ENCODE data around the gene FGFRL1.

The FGFRL1 gene

DNA sequence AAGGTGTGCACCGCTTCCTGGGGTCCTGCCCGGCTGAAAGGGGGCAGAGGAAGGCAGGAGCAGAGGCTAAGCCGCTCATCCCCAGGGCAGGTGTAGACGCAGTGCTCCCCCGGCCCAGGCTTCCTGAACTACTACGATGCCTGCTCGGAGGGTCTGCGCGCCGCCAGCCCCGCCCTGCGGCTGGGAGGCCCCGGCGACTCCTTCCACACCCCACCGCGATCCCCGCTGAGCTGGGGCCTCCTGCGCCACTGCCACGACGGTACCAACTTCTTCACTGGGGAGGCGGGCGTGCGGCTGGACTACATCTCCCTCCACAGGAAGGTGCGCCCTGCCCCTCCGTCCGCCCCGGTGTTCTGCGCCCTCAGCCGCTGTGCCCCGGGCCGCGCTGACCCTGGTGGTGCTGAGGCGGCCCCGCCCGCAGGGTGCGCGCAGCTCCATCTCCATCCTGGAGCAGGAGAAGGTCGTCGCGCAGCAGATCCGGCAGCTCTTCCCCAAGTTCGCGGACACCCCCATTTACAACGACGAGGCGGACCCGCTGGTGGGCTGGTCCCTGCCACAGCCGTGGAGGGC, 9.8 kb upstream of the FGFRL1 start:
- H3K9ac ChIP-seq (ENCODE audit: insufficient read length): no peak overlapping the region
- H3K36me3 ChIP-seq (ENCODE audit: insufficient read depth, low read length): no peaks in the 10 kb centered on the region
- TF ChIP-seq EZH2 (IDR thresholded peaks at IDR 0.05) (no peak), FOXP2 (optimal IDR thresholded peaks at IDR 0.05; ENCODE audit: control extremely low read depth, extremely low read length, insufficient read depth) (no peak), POLR2AphosphoS5 (IDR thresholded peaks at IDR 0.05; ENCODE audit: borderline replicate concordance, low read depth, low read length) (no peak)
- DNase-seq (ENCODE audit: low read depth, low spot score): no peak
- no peak overlapping the region for H3K27ac ChIP-seq
- no peaks in the 10 kb centered on the region for H3K9me3 ChIP-seq (ENCODE audit: low read depth, low read length)
- no peak overlapping the region for H3K4me3 ChIP-seq

DNA sequence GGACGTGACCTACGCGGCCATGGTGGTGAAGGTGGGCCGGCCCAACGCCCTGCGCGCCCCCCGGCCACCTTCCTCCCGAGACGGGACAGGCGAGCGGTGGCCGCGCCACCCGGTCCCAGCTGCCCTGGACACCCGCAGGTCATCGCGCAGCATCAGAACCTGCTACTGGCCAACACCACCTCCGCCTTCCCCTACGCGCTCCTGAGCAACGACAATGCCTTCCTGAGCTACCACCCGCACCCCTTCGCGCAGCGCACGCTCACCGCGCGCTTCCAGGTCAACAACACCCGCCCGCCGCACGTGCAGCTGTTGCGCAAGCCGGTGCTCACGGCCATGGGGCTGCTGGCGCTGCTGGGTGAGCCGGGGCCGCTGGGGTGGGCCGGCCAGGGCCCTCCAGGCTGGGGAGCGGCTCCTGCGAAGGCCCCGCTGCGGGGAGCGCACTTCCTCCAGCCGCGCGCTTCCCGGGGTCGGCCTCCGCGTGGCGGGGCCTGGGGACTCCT, 9.2 kb upstream of the FGFRL1 start:
- H3K27ac ChIP-seq: no peak overlapping the region
- no peaks in the 10 kb centered on the region for H3K9me3 ChIP-seq (ENCODE audit: low read depth, low read length)
- no peak overlapping the region for H3K4me3 ChIP-seq
- no peak overlapping the region for H3K9ac ChIP-seq (ENCODE audit: insufficient read length)
- DNase-seq (ENCODE audit: low read depth, low spot score): no peak
- TF ChIP-seq POLR2AphosphoS5 (IDR thresholded peaks at IDR 0.05; ENCODE audit: borderline replicate concordance, low read depth, low read length): no peak
- TF ChIP-seq EZH2 (IDR thresholded peaks at IDR 0.05): no peak
- TF ChIP-seq FOXP2 (optimal IDR thresholded peaks at IDR 0.05; ENCODE audit: control extremely low read depth, extremely low read length, insufficient read depth): no peak
- no peaks in the 10 kb centered on the region for H3K36me3 ChIP-seq (ENCODE audit: insufficient read depth, low read length)

DNA sequence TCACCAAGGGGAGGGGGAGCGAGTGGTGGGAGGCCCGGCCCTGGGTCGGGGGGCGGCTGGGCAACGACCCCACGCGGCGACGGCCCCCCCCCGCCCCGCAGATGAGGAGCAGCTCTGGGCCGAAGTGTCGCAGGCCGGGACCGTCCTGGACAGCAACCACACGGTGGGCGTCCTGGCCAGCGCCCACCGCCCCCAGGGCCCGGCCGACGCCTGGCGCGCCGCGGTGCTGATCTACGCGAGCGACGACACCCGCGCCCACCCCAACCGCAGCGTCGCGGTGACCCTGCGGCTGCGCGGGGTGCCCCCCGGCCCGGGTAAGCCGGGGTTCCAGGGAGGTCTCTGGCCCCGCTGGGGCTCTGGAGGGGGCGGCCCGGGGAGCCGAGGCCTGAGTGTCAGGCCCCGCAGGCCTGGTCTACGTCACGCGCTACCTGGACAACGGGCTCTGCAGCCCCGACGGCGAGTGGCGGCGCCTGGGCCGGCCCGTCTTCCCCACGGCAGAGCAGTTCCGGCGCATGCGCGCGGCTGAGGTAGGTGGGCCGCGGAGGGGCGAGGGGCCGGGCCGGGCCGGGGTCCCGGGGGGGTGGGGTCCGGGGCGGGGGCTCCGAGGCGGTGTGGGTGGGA, 8.7 kb upstream of the FGFRL1 start:
- no peak for DNase-seq (ENCODE audit: low read depth, low spot score)
- H3K36me3 ChIP-seq (ENCODE audit: insufficient read depth, low read length): no peaks in the 10 kb centered on the region
- H3K9me3 ChIP-seq (ENCODE audit: low read depth, low read length): no peaks in the 10 kb centered on the region
- no peak overlapping the region for H3K4me3 ChIP-seq
- no peak overlapping the region for H3K9ac ChIP-seq (ENCODE audit: insufficient read length)
- TF ChIP-seq EZH2 (IDR thresholded peaks at IDR 0.05): no peak
- TF ChIP-seq POLR2AphosphoS5 (IDR thresholded peaks at IDR 0.05; ENCODE audit: borderline replicate concordance, low read depth, low read length): no peak
- no peak for TF ChIP-seq FOXP2 (optimal IDR thresholded peaks at IDR 0.05; ENCODE audit: control extremely low read depth, extremely low read length, insufficient read depth)
- no peak overlapping the region for H3K27ac ChIP-seq

DNA sequence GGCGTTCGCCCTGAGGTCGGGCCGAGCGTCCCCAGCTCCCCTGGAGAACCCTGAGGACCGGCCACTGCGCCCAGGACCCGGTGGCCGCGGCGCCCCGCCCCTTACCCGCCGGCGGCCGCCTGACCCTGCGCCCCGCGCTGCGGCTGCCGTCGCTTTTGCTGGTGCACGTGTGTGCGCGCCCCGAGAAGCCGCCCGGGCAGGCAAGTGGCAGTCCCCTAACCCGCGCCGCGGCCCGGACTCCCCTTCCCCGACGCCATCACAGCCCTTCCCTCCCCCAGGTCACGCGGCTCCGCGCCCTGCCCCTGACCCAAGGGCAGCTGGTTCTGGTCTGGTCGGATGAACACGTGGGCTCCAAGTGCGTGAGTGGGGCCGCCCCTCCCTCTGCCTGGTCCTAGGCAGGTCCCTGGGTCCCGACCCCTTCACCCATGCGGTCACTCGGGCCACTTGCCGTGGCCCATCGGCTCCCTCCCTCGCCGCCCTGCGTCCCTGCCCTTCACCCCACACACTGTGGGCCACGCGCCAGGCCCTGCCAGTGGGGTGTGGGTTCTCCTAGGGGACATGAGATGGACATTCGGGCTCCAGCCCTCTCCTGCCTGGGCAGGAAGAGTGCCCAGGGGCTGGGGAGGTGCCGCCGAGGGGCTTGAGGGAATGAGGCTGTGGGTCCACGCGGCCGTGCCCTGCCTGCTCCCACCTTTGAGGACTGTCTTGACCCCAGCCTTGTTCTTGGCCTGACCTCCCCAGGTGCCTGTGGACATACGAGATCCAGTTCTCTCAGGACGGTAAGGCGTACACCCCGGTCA, 8.0 kb upstream of the FGFRL1 start:
- no peak for DNase-seq (ENCODE audit: low read depth, low spot score)
- TF ChIP-seq FOXP2 (optimal IDR thresholded peaks at IDR 0.05; ENCODE audit: control extremely low read depth, extremely low read length, insufficient read depth): no peak
- TF ChIP-seq EZH2 (IDR thresholded peaks at IDR 0.05): no peak
- TF ChIP-seq POLR2AphosphoS5 (IDR thresholded peaks at IDR 0.05; ENCODE audit: borderline replicate concordance, low read depth, low read length): no peak
- Histone ChIP-seq H3K9ac (ENCODE audit: insufficient read length) (no peak overlapping the region), H3K4me3 (no peak overlapping the region), H3K36me3 (ENCODE audit: insufficient read depth, low read length) (no peaks in the 10 kb centered on the region), H3K27ac (no peak overlapping the region), H3K9me3 (ENCODE audit: low read depth, low read length) (no peaks in the 10 kb centered on the region)

DNA sequence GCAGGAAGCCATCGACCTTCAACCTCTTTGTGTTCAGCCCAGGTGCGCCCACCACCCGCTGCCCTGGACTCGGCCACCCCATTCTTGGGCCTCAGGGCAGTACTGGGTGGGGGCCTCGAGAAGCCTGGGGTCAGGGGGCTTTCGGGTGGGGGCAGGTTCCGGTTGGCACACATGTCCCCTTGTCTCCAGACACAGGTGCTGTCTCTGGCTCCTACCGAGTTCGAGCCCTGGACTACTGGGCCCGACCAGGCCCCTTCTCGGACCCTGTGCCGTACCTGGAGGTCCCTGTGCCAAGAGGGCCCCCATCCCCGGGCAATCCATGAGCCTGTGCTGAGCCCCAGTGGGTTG, 7.4 kb upstream of the FGFRL1 start:
- DNase-seq (ENCODE audit: low read depth, low spot score): no peak
- no peaks in the 10 kb centered on the region for H3K9me3 ChIP-seq (ENCODE audit: low read depth, low read length)
- H3K4me3 ChIP-seq: no peak overlapping the region
- H3K27ac ChIP-seq: no peak overlapping the region
- no peaks in the 10 kb centered on the region for H3K36me3 ChIP-seq (ENCODE audit: insufficient read depth, low read length)
- TF ChIP-seq EZH2 (IDR thresholded peaks at IDR 0.05) (no peak), POLR2AphosphoS5 (IDR thresholded peaks at IDR 0.05; ENCODE audit: borderline replicate concordance, low read depth, low read length) (no peak), FOXP2 (optimal IDR thresholded peaks at IDR 0.05; ENCODE audit: control extremely low read depth, extremely low read length, insufficient read depth) (no peak)
- H3K9ac ChIP-seq (ENCODE audit: insufficient read length): no peak overlapping the region

DNA sequence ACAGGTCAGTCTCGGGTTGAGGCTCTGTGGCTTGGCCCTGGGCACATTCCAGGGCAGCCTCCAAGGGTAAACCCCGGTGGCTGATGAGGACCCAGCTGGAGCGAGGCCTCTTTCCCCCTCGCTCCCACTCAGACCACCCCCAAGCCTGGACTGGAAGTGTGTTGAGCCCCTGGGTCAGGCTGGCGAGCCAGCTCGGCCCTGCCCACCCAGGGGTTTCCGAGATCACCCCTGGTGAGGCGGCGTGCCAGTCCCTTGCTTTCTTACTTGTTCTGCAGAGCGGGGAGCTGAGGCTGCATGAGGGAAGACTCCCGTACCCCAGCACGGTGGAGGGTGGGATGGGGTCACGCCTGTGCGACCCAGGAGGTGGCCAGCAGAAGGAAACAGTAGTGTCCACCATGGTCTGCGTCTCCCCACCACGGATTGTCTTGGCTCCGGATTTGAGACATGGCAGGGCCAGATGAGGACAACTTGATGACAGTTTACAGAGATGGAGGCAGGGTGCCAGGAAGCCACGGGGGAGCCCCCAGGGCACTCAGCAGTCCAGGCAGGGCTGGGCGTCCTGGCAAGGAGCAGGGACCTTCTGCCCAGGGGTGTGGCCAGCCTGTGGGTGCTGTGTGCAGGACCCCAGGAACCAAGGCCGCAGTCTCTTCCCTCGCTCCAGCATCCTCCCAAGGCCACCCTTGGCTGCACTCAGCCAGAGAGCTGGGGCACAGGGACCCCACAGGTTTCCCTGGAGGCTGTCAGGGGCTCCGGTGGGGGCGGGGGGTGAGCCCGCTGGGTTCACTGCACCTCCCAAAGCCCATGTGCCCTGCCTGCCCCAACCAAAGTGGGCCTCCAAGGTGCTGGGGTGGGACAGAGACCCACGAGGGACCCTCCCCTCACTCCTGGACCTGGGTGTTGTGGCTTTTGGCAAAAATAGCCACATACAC, 6.6 kb upstream of the FGFRL1 start:
- DNase-seq (ENCODE audit: low read depth, low spot score): no peak
- Histone ChIP-seq H3K9ac (ENCODE audit: insufficient read length) (no peak overlapping the region), H3K36me3 (ENCODE audit: insufficient read depth, low read length) (no peaks in the 10 kb centered on the region), H3K27ac (no peak overlapping the region), H3K9me3 (ENCODE audit: low read depth, low read length) (no peaks in the 10 kb centered on the region), H3K4me3 (no peak overlapping the region)
- TF ChIP-seq POLR2AphosphoS5 (IDR thresholded peaks at IDR 0.05; ENCODE audit: borderline replicate concordance, low read depth, low read length) (no peak), EZH2 (IDR thresholded peaks at IDR 0.05) (no peak), FOXP2 (optimal IDR thresholded peaks at IDR 0.05; ENCODE audit: control extremely low read depth, extremely low read length, insufficient read depth) (no peak)

DNA sequence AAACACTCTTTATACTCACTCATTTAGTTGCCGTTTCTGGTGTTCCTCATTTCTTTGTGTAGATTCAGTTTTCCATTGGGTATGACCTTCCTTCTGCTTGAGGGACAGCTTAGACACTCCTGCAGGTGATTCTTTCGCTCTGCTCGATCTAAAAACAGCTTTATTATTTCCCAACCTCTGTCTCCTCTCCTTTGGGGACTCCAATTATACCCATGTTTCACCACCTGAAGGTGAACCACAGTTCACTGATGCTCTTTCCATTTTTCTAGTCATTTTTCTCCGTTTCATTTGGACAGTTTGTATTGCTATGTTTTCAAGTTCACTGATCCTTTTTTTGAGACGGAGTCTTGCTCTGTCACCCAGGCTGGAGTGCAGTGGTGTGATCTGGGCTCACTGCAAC, 4.6 kb upstream of the FGFRL1 start:
- TF ChIP-seq FOXP2 (optimal IDR thresholded peaks at IDR 0.05; ENCODE audit: control extremely low read depth, extremely low read length, insufficient read depth) (no peak), EZH2 (IDR thresholded peaks at IDR 0.05) (no peak), POLR2AphosphoS5 (IDR thresholded peaks at IDR 0.05; ENCODE audit: borderline replicate concordance, low read depth, low read length) (no peak)
- H3K4me3 ChIP-seq: no peak overlapping the region
- no peak overlapping the region for H3K9ac ChIP-seq (ENCODE audit: insufficient read length)
- no peak overlapping the region for H3K27ac ChIP-seq
- no peak for DNase-seq (ENCODE audit: low read depth, low spot score)
- no peaks in the 10 kb centered on the region for H3K36me3 ChIP-seq (ENCODE audit: insufficient read depth, low read length)
- no peaks in the 10 kb centered on the region for H3K9me3 ChIP-seq (ENCODE audit: low read depth, low read length)

Data from SK-N-MC (cell line).